Naive thymus-derived CD4-positive, alpha-beta T cell (primary cell): ENCODE data around the gene IL21R. TPM values are rescaled to one million over a fixed set of nuclear protein-coding genes. Genes with fewer than 3 reads are reported as not detected.
A peak's percentile ranks its signal among the peaks of the same experiment; 100 is the strongest.

Experiments
- ATAC-seq: fragments of 150-1000 bp; cut with Tn5 transposase; 2 replicates; pipeline ENCODE4 v1.10.0; 2021; ENCODE audit warnings: mild to moderate bottlenecking, moderate library complexity
- CTCF ChIA-PET: fragments of 350-600 bp; sonication (Branson Sonifier 250); formaldehyde crosslinking; loops from one replicate; lab custom pipeline; 2021; ENCODE audit warnings: antibody characterized with exemption; lab: Charles Lee
- POLR2A ChIA-PET: fragments of 350-600 bp; sonication (Branson Sonifier 250); formaldehyde crosslinking; loops from one replicate; lab custom pipeline; 2021; ENCODE audit warnings: antibody characterized with exemption, inconsistent platforms; lab: Charles Lee
- DNase-seq, 9 donors: peaks; one replicate each; pipeline versions ENCODE4 v3.0.0 to v3.0.0-alpha.2; 2020 to 2022; ENCODE audit warnings: mixed read lengths in 1 of 9
- H3K27ac ChIP-seq: one replicate; pipeline ENCODE4 v1.7.0; 2013; ENCODE audit warnings: mild to moderate bottlenecking, low read depth, low read length, moderate library complexity
- H3K27me3 ChIP-seq, 2 donors: one replicate each; pipeline ENCODE4 v1.7.0; 2013; ENCODE audit warnings: low read length in 2 of 2, mild to moderate bottlenecking in 2 of 2, moderate library complexity in 2 of 2; ENCODE audit not compliant: control insufficient read depth in 2 of 2, insufficient read depth in 2 of 2
- H3K36me3 ChIP-seq, 3 experiments: 1 replicate in 2 of 3; 2 replicates in 1 of 3; pipeline ENCODE4 v1.7.0; 2013; ENCODE audit warnings: low read length in 3 of 3, mild to moderate bottlenecking in 3 of 3, moderate library complexity in 1 of 3; ENCODE audit not compliant: insufficient read depth in 3 of 3, control insufficient read depth in 2 of 3
- H3K4me1 ChIP-seq, 2 donors: one replicate each; pipeline ENCODE4 v1.7.0; 2013; ENCODE audit warnings: low read length in 2 of 2, mild to moderate bottlenecking in 2 of 2, moderate library complexity in 1 of 2; ENCODE audit not compliant: control insufficient read depth in 2 of 2, insufficient read depth in 2 of 2
- H3K4me3 ChIP-seq: 2 replicates; pipeline ENCODE4 v1.7.0; 2013; ENCODE audit warnings: mild to moderate bottlenecking, low read length
- H3K9me3 ChIP-seq, 3 experiments: 1 replicate in 2 of 3; 2 replicates in 1 of 3; pipeline ENCODE4 v1.7.0; 2013; ENCODE audit warnings: low read length in 3 of 3; ENCODE audit not compliant: control insufficient read depth in 2 of 3
- H3K27ac Mint-ChIP-seq, 9 donors: one replicate each; pipeline ENCODE4 v1.8.0; 2020 to 2022; ENCODE audit warnings: mixed read lengths in 9 of 9, mild to moderate bottlenecking in 8 of 9, moderate library complexity in 5 of 9, inconsistent platforms in 2 of 9
- H3K27me3 Mint-ChIP-seq, 5 donors: one replicate each; pipeline ENCODE4 v1.8.0; 2021 to 2022; ENCODE audit warnings: mixed read lengths in 5 of 5, mild to moderate bottlenecking in 1 of 5
- H3K36me3 Mint-ChIP-seq, 5 donors: one replicate each; pipeline ENCODE4 v1.8.0; 2020 to 2022; ENCODE audit warnings: mixed read lengths in 5 of 5, mild to moderate bottlenecking in 3 of 5, inconsistent platforms in 1 of 5
- H3K4me1 Mint-ChIP-seq, 7 donors: one replicate each; pipeline ENCODE4 v1.8.0; 2020 to 2022; ENCODE audit warnings: mixed read lengths in 7 of 7, mild to moderate bottlenecking in 3 of 7, inconsistent platforms in 1 of 7
- H3K4me3 Mint-ChIP-seq, 10 donors: one replicate each; pipeline ENCODE4 v1.8.0; 2020 to 2022; ENCODE audit warnings: mild to moderate bottlenecking in 10 of 10, mixed read lengths in 10 of 10, moderate library complexity in 6 of 10, inconsistent platforms in 2 of 10
- H3K9me3 Mint-ChIP-seq, 11 donors: one replicate each; pipeline ENCODE4 v1.8.0; 2020 to 2022; ENCODE audit warnings: mixed read lengths in 11 of 11, mild to moderate bottlenecking in 4 of 11, inconsistent platforms in 1 of 11, moderate library complexity in 1 of 11
- intact Hi-C, 2 donors: fragments of 100-400 bp; cut with micrococcal nuclease; formaldehyde crosslinking; loops; one replicate each; pipeline ENCODE4 v1.15.1; 2023
- polyA plus RNA-seq, 2 donors: library from polyadenylated mRNA; unstranded; fragments of 300-500 nt; fragmentation: Illumina TruSeq; gene quantifications; one replicate each; pipeline ENCODE4 v1.2.3, GENCODE V29; 2021
- total RNA-seq, 6 experiments: library from RNA in 5 of 6; stranded (reverse) in 5 of 6; gene quantifications; 1 replicate in 5 of 6; 2 replicates in 1 of 6; pipeline ENCODE4 v1.2.3 and lab custom pipeline; 2021 to 2026

IL21R gene
- total and polyA plus RNA-seq, 7 experiments from 2014 or later = 24.6 to 52.1 (median 37.1) TPM

DNA sequence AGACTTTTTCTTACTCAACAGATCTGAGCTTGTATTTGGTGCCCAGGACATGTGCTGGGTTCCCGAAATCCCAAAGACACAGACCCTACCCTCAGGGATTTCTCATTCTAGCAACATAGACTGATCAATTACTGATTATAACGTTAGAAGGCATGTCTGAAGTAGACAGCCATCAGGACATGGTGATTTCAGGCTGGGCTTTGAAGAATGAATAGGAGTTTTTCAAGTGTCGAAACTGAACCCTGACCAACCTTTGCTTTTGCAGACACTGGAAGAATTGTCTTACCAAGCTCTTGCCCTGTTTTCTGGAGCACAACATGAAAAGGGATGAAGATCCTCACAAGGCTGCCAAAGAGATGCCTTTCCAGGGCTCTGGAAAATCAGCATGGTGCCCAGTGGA, 40.0 kb upstream of the IL21R start:
- Histone ChIP-seq H3K36me3 (peaks cover 7 to 67% (median 27%) of the 10 kb centered on the region in 3 experiments), H3K27me3 (no peaks in the 10 kb centered on the region), H3K27ac (no peak overlapping the region), H3K4me3 (no peak overlapping the region), H3K4me1 (peaks cover 5 to 21% of the 10 kb centered on the region in 2 donors), H3K9me3 (no peaks in the 10 kb centered on the region)
- CTCF ChIA-PET = interaction anchor here (0.8 to 1.0 kb wide), 2 partner anchors 163 to 206 kb away, joined by 3 read pairs; no protein-coding TSS in a partner anchor
- ATAC-seq (no peak), DNase-seq (no peak)
- no peaks in the 10 kb centered on the region for H3K9me3 Mint-ChIP-seq
- H3K27ac Mint-ChIP-seq = peak overlapping the region; percentile 20 to 93 (median 83)
- intact Hi-C loops = no loop called here
- H3K36me3 Mint-ChIP-seq = peaks cover 18 to 65% (median 34%) of the 10 kb centered on the region in 5 donors
- H3K27me3 Mint-ChIP-seq = no peaks in the 10 kb centered on the region
- H3K4me3 Mint-ChIP-seq = peak overlapping the region in 2 of 10 donors; percentile 12 to 55
- peaks cover 7 to 53% (median 47%) of the 10 kb centered on the region in 7 donors for H3K4me1 Mint-ChIP-seq
- POLR2A ChIA-PET = interaction anchor here (0.7 to 1.6 kb wide), 3 partner anchors 93 to 174 kb away, joined by 3 to 4 read pairs (median 3); no protein-coding TSS in a partner anchor

- ATAC-seq (no peak), DNase-seq (no peak)
- POLR2A ChIA-PET = interaction anchor here (0.7 to 1.0 kb wide), 2 partner anchors 10 to 21 kb away, joined by 3 to 6 read pairs; no protein-coding TSS in a partner anchor
- Histone ChIP-seq H3K36me3 (peaks cover 7 to 65% (median 27%) of the 10 kb centered on the region in 3 experiments), H3K27ac (peak overlapping the region; percentile 17), H3K9me3 (no peaks in the 10 kb centered on the region), H3K4me3 (no peak overlapping the region), H3K27me3 (no peaks in the 10 kb centered on the region), H3K4me1 (peaks cover 9 to 25% of the 10 kb centered on the region in 2 donors)
- no peaks in the 10 kb centered on the region for H3K9me3 Mint-ChIP-seq
- peaks cover 7 to 61% (median 54%) of the 10 kb centered on the region in 7 donors for H3K4me1 Mint-ChIP-seq
- peak overlapping the region in 1 of 10 donors; percentile 12 for H3K4me3 Mint-ChIP-seq
- no peaks in the 10 kb centered on the region for H3K27me3 Mint-ChIP-seq
- CTCF ChIA-PET = no interaction called here
- H3K27ac Mint-ChIP-seq = peak overlapping the region; percentile 20 to 100 (median 83)
- H3K36me3 Mint-ChIP-seq = peaks cover 18 to 59% (median 33%) of the 10 kb centered on the region in 5 donors
- intact Hi-C loops = no loop called here
Measured at GRCh38 chr16:27362570-27363245, 39.3 kb upstream of the IL21R start.

- POLR2A ChIA-PET = interaction anchor here (1.0 kb wide), 1 partner anchor 9 kb away, joined by 6 read pairs; no protein-coding TSS in a partner anchor
Measured at GRCh38 chr16:27363246-27363632, 38.7 kb upstream of the IL21R start.

GRCh38 chr16:27363797-27364196, 38.2 kb upstream of the IL21R start:
- Histone ChIP-seq H3K4me3 (no peak overlapping the region), H3K27me3 (no peaks in the 10 kb centered on the region), H3K27ac (peak overlapping the region; percentile 99), H3K4me1 (peaks cover 19 to 36% of the 10 kb centered on the region in 2 donors), H3K9me3 (no peaks in the 10 kb centered on the region), H3K36me3 (peaks cover 7 to 56% (median 19%) of the 10 kb centered on the region in 3 experiments)
- peak overlapping the region in 2 of 10 donors; percentile 5 to 28 for H3K4me3 Mint-ChIP-seq
- POLR2A ChIA-PET = no interaction called here
- H3K4me1 Mint-ChIP-seq = peaks cover 6 to 65% (median 60%) of the 10 kb centered on the region in 7 donors
- ATAC-seq (no peak), DNase-seq (no peak)
- H3K27me3 Mint-ChIP-seq = no peaks in the 10 kb centered on the region
- CTCF ChIA-PET = interaction anchor here (1.3 kb wide), 1 partner anchor 11 kb away, joined by 4 read pairs; no protein-coding TSS in a partner anchor
- H3K36me3 Mint-ChIP-seq = peaks cover 15 to 49% (median 24%) of the 10 kb centered on the region in 5 donors
- peak overlapping the region in 7 of 9 donors; percentile 71 to 100 (median 89) for H3K27ac Mint-ChIP-seq
- no peaks in the 10 kb centered on the region for H3K9me3 Mint-ChIP-seq
- intact Hi-C loops = no loop called here

More at GRCh38 chr16:27363246-27363632, 38.7 kb upstream of the IL21R start:
- ATAC-seq (no peak), DNase-seq (no peak)
- Mint-ChIP-seq H3K36me3 (peaks cover 18 to 54% (median 27%) of the 10 kb centered on the region in 5 donors), H3K4me3 (no peak overlapping the region), H3K9me3 (no peaks in the 10 kb centered on the region), H3K27ac (peak overlapping the region in 7 of 9 donors; percentile 63 to 100 (median 89)), H3K4me1 (peaks cover 2 to 64% (median 56%) of the 10 kb centered on the region in 7 donors), H3K27me3 (no peaks in the 10 kb centered on the region)
- Histone ChIP-seq H3K27me3 (no peaks in the 10 kb centered on the region), H3K27ac (peak overlapping the region; percentile 17), H3K4me3 (no peak overlapping the region), H3K9me3 (no peaks in the 10 kb centered on the region), H3K36me3 (peaks cover 7 to 62% (median 25%) of the 10 kb centered on the region in 3 experiments), H3K4me1 (peaks cover 13 to 30% of the 10 kb centered on the region in 2 donors)
- CTCF ChIA-PET = interaction anchor here (1.3 kb wide), 1 partner anchor 10 kb away, joined by 4 read pairs; no protein-coding TSS in a partner anchor
- intact Hi-C loops = no loop called here

DNA sequence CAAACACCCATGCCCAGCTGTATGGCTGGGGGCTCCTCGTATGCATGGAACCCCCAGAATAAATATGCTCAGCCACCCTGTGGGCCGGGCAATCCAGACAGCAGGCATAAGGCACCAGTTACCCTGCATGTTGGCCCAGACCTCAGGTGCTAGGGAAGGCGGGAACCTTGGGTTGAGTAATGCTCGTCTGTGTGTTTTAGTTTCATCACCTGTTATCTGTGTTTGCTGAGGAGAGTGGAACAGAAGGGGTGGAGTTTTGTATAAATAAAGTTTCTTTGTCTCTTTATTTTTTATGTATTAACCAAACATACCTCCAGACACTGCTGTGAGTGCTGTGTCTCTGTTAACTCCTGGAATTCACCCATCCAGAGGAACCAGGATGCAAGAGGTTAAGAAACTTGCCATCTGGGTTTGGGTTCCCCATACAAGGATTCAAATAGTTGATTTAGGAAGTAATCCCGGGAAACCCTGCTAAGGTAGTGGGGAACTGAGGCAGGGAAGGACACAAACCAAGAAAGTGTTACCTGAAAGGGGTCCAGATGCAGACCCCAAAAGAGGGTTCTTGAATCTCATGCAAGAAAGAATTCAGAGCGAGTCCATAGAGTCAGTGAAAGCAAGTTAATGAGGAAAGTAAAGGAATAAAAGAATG, 37.4 kb upstream of the IL21R start:
- ATAC-seq (no peak), DNase-seq (no peak)
- Histone ChIP-seq H3K4me3 (no peak overlapping the region), H3K36me3 (peaks cover 0 to 48% (median 11%) of the 10 kb centered on the region in 3 experiments), H3K9me3 (no peaks in the 10 kb centered on the region), H3K27ac (peak overlapping the region; percentile 99), H3K4me1 (peaks cover 22 to 40% of the 10 kb centered on the region in 2 donors), H3K27me3 (no peaks in the 10 kb centered on the region)
- Mint-ChIP-seq H3K27me3 (no peaks in the 10 kb centered on the region), H3K27ac (peak overlapping the region in 7 of 9 donors; percentile 71 to 100 (median 89)), H3K9me3 (peaks cover 0 to 3% (median 0%) of the 10 kb centered on the region in 11 donors), H3K36me3 (peaks cover 8 to 43% (median 16%) of the 10 kb centered on the region in 5 donors), H3K4me1 (peaks cover 10 to 69% (median 67%) of the 10 kb centered on the region in 7 donors), H3K4me3 (peak overlapping the region in 1 of 10 donors; percentile 9)
- intact Hi-C loops = no loop called here
- ChIA-PET POLR2A (interaction anchor here (4.3 kb wide), 1 partner anchor 161 kb away, joined by 42 read pairs; the partner anchor contains the start of gene KDM8), CTCF (interaction anchor here (0.8 to 4.1 kb wide), 3 partner anchors 12 to 128 kb away, joined by 3 to 59 read pairs (median 4); no protein-coding TSS in a partner anchor)
